SJSA1 (cell line): ENCODE data around the gene DOCK9. TPM values are rescaled to one million over a fixed set of nuclear protein-coding genes. Genes with fewer than 3 reads are reported as not detected.
A peak's percentile ranks its signal among the peaks of the same experiment; 100 is the strongest.

Experiments
- DNase-seq, 2 experiments: peaks; one replicate each; pipeline ENCODE4 v3.0.0-alpha.2; 2015 to 2020; ENCODE audit warnings: low spot score in 2 of 2, low read depth in 1 of 2
- H3K27ac ChIP-seq: fragments of 250-450 bp; sonication (Bioruptor Pico); 2 replicates; pipeline ENCODE4 v1.5.1; 2020; ENCODE audit warnings: mild to moderate bottlenecking, moderate library complexity
- H3K27me3 ChIP-seq: fragments of 250-450 bp; sonication (Bioruptor Pico); replicated peaks from 2 replicates; pipeline ENCODE4 v1.5.1; 2020; ENCODE audit warnings: mild to moderate bottlenecking, moderate library complexity
- H3K36me3 ChIP-seq: fragments of 250-450 bp; sonication (Bioruptor Pico); 2 replicates; pipeline ENCODE4 v1.5.1; 2020; ENCODE audit warnings: mild to moderate bottlenecking
- H3K4me1 ChIP-seq: fragments of 250-450 bp; sonication (Bioruptor Pico); replicated peaks from 2 replicates; pipeline ENCODE4 v1.6.1; 2021; ENCODE audit warnings: mild to moderate bottlenecking
- H3K4me3 ChIP-seq: fragments of 250-450 bp; sonication (Bioruptor Pico); 2 replicates; pipeline ENCODE4 v1.5.1; 2020; ENCODE audit warnings: mild to moderate bottlenecking
- H3K9me3 ChIP-seq: fragments of 250-450 bp; sonication (Bioruptor Pico); replicated peaks from 2 replicates; pipeline ENCODE4 v1.5.1; 2020; ENCODE audit warnings: mild to moderate bottlenecking
- total RNA-seq: library from RNA; depleted of rRNA; stranded (reverse); fragments of >200 nt; shearing (Covaris generic); gene quantifications from 2 replicates; pipeline ENCODE4 v1.2.3, GENCODE V29; 2014

DOCK9 gene
- total RNA-seq, 1 experiment from 2014 or later, result 122 TPM

- Histone ChIP-seq H3K4me1 (peaks cover 10% of the 10 kb centered on the region), H3K27ac (no peak overlapping the region), H3K36me3 (peaks cover 48% of the 10 kb centered on the region), H3K9me3 (peaks cover 9% of the 10 kb centered on the region; the same call in 1 of the 2 replicates), H3K27me3 (no peaks in the 10 kb centered on the region), H3K4me3 (no peak overlapping the region)
- peak in 1 of 2 experiments; percentile 52 for DNase-seq
Measured at GRCh38 chr13:98869408-98870090, 108.3 kb downstream of the DOCK9 start.

DNA sequence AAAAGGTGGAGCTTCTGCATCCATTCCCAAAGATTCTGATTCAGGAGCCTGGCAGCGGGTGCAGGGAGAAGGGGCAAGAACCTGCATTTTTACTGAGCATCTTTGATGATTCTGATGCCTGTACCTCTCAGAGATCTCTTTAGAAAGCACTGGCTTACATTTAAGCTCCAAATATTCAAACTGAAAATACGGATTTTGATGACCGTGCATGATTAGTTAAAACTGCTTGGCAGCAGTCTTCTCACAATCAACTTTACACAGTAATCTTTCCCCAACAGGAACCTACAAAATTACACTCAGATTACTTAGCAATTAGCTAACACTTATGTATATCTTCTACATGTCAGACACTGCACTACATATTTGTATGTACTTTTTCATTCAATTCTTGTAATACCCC is 108.9 kb downstream of the DOCK9 start:
- Histone ChIP-seq H3K27ac (no peak overlapping the region), H3K4me1 (peaks cover 4% of the 10 kb centered on the region), H3K9me3 (peaks cover 9% of the 10 kb centered on the region; the same call in 1 of the 2 replicates), H3K27me3 (no peaks in the 10 kb centered on the region), H3K36me3 (peaks cover 49% of the 10 kb centered on the region), H3K4me3 (no peak overlapping the region)
- DNase-seq, result no peak

DNA sequence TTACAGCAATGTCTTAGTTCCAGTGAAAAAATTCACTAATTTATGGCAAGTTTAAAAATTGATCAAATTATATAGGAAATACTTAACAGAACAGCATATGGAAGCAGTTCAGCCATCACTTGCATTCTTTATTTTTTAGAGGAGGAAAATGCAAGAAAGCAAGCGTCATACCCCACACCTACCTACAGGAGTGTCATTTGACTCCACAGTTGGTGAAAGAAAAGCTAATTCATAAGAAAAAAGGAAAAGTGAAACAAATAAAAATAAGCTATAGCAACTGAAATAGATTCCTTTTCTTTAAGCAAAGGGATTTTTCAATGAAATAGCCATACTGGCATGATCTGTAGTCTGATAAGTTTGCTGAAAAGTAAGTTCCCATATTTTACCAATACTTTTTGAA is 111.0 kb downstream of the DOCK9 start:
- H3K9me3 ChIP-seq, result no peaks in the 10 kb centered on the region
- H3K27ac ChIP-seq, result no peak overlapping the region
- no peak overlapping the region for H3K4me3 ChIP-seq
- H3K36me3 ChIP-seq, result peaks cover 51% of the 10 kb centered on the region
- H3K27me3 ChIP-seq, result no peaks in the 10 kb centered on the region
- DNase-seq, result no peak
- no peaks in the 10 kb centered on the region for H3K4me1 ChIP-seq

- H3K27me3 ChIP-seq, result no peaks in the 10 kb centered on the region
- no peak overlapping the region for H3K4me3 ChIP-seq
- peaks cover 62% of the 10 kb centered on the region for H3K36me3 ChIP-seq
- H3K27ac ChIP-seq, result no peak overlapping the region
- no peaks in the 10 kb centered on the region for H3K4me1 ChIP-seq
- no peaks in the 10 kb centered on the region for H3K9me3 ChIP-seq
- DNase-seq, result no peak
Measured at GRCh38 chr13:98860491-98860890, 117.4 kb downstream of the DOCK9 start.

- Histone ChIP-seq H3K27ac (no peak overlapping the region), H3K4me1 (no peaks in the 10 kb centered on the region)
- no peak for DNase-seq
Measured at GRCh38 chr13:98858191-98858590, 119.7 kb downstream of the DOCK9 start.

DNA sequence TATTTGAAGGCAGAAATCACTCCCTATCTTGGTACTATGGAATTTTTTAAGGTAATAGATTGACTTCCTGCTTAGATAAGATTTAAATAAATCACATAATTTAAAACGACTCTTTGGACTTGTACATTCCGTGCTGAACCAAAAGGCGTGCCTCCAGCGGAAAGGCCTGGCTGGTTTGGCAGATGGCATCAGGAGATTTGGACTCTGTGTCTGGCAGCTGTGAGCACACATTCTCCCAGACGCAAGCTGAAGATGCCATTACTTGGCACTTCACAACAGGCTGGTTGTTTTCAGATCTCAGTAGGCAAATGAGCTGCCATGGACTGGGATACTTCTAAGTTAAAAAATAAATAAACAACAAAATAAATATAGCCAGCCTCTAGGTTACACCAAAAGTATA is 120.9 kb downstream of the DOCK9 start:
- peaks cover 49% of the 10 kb centered on the region for H3K36me3 ChIP-seq
- H3K4me1 ChIP-seq, result no peaks in the 10 kb centered on the region
- no peaks in the 10 kb centered on the region for H3K9me3 ChIP-seq
- H3K27me3 ChIP-seq, result no peaks in the 10 kb centered on the region
- H3K27ac ChIP-seq, result no peak overlapping the region
- H3K4me3 ChIP-seq, result no peak overlapping the region
- DNase-seq, result peak in 1 of 2 experiments; percentile 64

More at GRCh38 chr13:98858191-98858590, 119.7 kb downstream of the DOCK9 start:
- Histone ChIP-seq H3K27me3 (no peaks in the 10 kb centered on the region), H3K36me3 (peaks cover 60% of the 10 kb centered on the region), H3K4me3 (no peak overlapping the region), H3K9me3 (no peaks in the 10 kb centered on the region)

DNA sequence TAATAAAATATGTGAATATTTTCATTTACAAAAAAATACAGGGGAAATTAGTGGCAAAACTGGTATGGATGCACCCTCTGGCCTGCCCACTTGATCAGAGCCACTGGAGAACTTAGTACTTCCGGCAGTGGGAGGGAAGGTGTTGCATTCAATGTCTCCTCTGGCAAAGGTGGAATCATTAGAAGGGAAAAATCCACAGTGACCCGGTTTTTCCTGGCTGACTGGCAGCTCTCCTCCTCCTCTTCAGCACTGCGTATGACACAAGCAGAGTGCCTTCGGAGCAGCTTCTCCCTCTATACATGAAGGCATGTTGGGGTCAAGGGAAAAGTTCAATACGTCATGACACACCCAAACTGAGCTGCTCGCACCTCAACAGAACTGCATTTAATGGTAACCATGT is 123.4 kb downstream of the DOCK9 start:
- Histone ChIP-seq H3K27ac (no peak overlapping the region), H3K36me3 (peaks cover 39% of the 10 kb centered on the region), H3K4me3 (no peak overlapping the region), H3K27me3 (no peaks in the 10 kb centered on the region), H3K9me3 (no peaks in the 10 kb centered on the region), H3K4me1 (no peaks in the 10 kb centered on the region)
- peak in 1 of 2 experiments; percentile 63 for DNase-seq

GRCh38 chr13:98853771-98854221 is 124.1 kb downstream of the DOCK9 start:
- no peaks in the 10 kb centered on the region for H3K9me3 ChIP-seq
- H3K27ac ChIP-seq, result no peak overlapping the region
- H3K4me3 ChIP-seq, result no peak overlapping the region
- DNase-seq, result peak in 1 of 2 experiments; percentile 78
- H3K36me3 ChIP-seq, result peaks cover 33% of the 10 kb centered on the region
- H3K27me3 ChIP-seq, result no peaks in the 10 kb centered on the region
- H3K4me1 ChIP-seq, result no peaks in the 10 kb centered on the region

- Histone ChIP-seq H3K27me3 (no peaks in the 10 kb centered on the region), H3K4me3 (no peak overlapping the region), H3K9me3 (no peaks in the 10 kb centered on the region), H3K27ac (no peak overlapping the region), H3K36me3 (peaks cover 20% of the 10 kb centered on the region), H3K4me1 (no peaks in the 10 kb centered on the region)
- DNase-seq, result peak in 1 of 2 experiments; percentile 71
Measured at GRCh38 chr13:98851276-98851675, 126.6 kb downstream of the DOCK9 start.

DNA sequence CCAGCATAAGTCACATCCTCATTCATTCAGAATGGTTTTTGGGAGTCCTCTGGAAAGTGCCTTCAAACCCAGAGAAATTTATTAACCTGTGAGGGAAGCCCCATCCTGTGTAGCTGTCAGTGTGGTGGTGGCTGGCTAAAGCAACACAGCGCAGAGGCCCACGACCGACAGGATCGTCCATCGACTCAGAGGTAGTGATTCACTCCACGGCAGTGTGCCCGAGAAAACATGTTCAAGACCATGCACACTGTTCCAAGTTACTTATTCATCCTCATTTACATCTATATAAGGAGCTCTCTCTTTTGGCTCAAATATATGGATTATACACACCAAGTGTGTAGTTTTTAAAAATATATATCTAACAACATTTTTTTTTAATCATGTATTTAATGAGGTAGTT is 129.1 kb downstream of the DOCK9 start:
- Histone ChIP-seq H3K9me3 (no peaks in the 10 kb centered on the region), H3K27me3 (no peaks in the 10 kb centered on the region), H3K4me1 (no peaks in the 10 kb centered on the region), H3K4me3 (no peak overlapping the region), H3K27ac (no peak overlapping the region), H3K36me3 (peaks cover 23% of the 10 kb centered on the region)
- peak in 1 of 2 experiments; percentile 75 for DNase-seq

DNA sequence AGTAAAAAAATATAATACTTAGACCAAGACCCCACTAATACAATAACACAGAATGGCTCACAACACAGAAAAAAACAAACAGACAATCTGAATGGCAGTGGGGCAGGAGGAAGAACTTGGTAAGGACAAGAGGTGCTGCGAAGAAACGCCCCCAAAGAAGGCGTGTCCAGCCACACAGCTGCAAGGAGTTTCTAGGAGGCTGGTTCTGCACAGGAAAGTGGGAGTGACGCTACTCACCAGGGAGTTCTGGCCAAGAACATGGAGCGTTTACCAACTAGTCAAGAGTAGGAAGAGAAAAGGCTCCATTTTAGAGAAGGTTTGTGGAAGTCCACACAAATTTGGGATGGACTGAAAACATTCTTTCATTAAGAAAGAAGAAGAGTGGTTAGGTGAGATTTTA is 130.1 kb downstream of the DOCK9 start:
- no peaks in the 10 kb centered on the region for H3K9me3 ChIP-seq
- no peak overlapping the region for H3K27ac ChIP-seq
- DNase-seq, result peak in 1 of 2 experiments; percentile 67
- H3K4me3 ChIP-seq, result no peak overlapping the region
- peaks cover 23% of the 10 kb centered on the region for H3K36me3 ChIP-seq
- no peaks in the 10 kb centered on the region for H3K4me1 ChIP-seq
- H3K27me3 ChIP-seq, result no peaks in the 10 kb centered on the region

DNA sequence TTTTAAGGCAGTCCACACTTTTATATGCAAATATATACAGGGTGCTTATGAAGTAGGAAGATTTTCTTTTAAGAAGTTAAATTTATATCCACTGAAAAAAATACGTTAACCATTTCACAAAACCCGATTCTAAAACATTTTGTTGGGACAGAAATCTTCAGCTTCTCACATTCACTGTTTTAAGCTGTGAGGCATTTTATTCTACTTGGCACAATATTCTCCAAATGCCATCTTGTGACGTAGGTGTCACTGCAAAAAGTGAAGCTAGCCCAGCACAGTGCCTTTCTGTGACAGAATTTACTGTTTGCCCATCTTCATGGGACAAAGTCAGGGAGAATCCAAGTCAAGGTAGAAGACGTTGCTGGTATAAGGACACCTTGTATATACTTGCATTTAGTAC is 130.9 kb downstream of the DOCK9 start:
- H3K9me3 ChIP-seq, result no peaks in the 10 kb centered on the region
- peak in 1 of 2 experiments; percentile 41 for DNase-seq

GRCh38 chr13:98846521-98846920 is 131.3 kb downstream of the DOCK9 start:
- peak in 1 of 2 experiments; percentile 72 for DNase-seq
- Histone ChIP-seq H3K9me3 (no peaks in the 10 kb centered on the region), H3K27me3 (no peaks in the 10 kb centered on the region), H3K36me3 (peaks cover 23% of the 10 kb centered on the region), H3K27ac (no peak overlapping the region), H3K4me1 (no peaks in the 10 kb centered on the region), H3K4me3 (no peak overlapping the region)

More for the DNA sequence above, 130.9 kb downstream of the DOCK9 start:
- Histone ChIP-seq H3K4me1 (no peaks in the 10 kb centered on the region), H3K36me3 (peaks cover 23% of the 10 kb centered on the region), H3K27me3 (no peaks in the 10 kb centered on the region), H3K4me3 (no peak overlapping the region), H3K27ac (no peak overlapping the region)

GRCh38 chr13:98845742-98846141 is 132.1 kb downstream of the DOCK9 start:
- H3K9me3 ChIP-seq, result no peaks in the 10 kb centered on the region
- H3K27ac ChIP-seq, result no peak overlapping the region
- H3K27me3 ChIP-seq, result no peaks in the 10 kb centered on the region
- H3K36me3 ChIP-seq, result peaks cover 23% of the 10 kb centered on the region
- H3K4me3 ChIP-seq, result no peak overlapping the region
- H3K4me1 ChIP-seq, result no peaks in the 10 kb centered on the region
- DNase-seq, result peak in 1 of 2 experiments; percentile 62
